PFSK-1 (cell line): ENCODE data around the gene HECTD1.

ENCODE experiments used
- POLR2AphosphoS5 ChIP-seq: IDR thresholded peaks from 2 replicates; pipeline ENCODE4 v1.6.1; 2012; ENCODE audit warnings: low read depth, mild to moderate bottlenecking, control low read depth, low read length, moderate library complexity
- REST ChIP-seq, 2 experiments: IDR thresholded peaks; 2 replicates each; pipeline versions ENCODE4 v1.6.1 to v1.8.0; 2011 to 2012; ENCODE audit warnings: low read depth in 2 of 2, low read length in 2 of 2, control low read depth in 1 of 2, inconsistent platforms in 1 of 2, mild to moderate bottlenecking in 1 of 2, moderate library complexity in 1 of 2; ENCODE audit not compliant: insufficient read depth in 1 of 2
- SIN3A ChIP-seq: IDR thresholded peaks from 2 replicates; pipeline ENCODE4 v1.6.1; 2012; ENCODE audit warnings: mild to moderate bottlenecking, low read length, moderate library complexity, borderline replicate concordance; ENCODE audit not compliant: insufficient read depth
- TAF1 ChIP-seq: IDR thresholded peaks from 2 replicates; pipeline ENCODE4 v1.6.1; 2012; ENCODE audit warnings: low read length, control low read depth, borderline replicate concordance; ENCODE audit not compliant: insufficient read depth

- no peak for TF ChIP-seq SIN3A
- TF ChIP-seq TAF1 = no peak
- no peak for TF ChIP-seq POLR2AphosphoS5
- no peak for TF ChIP-seq REST (IDR thresholded peaks at IDR 0.05; ENCODE audit: insufficient read depth in 1 of 2, low read depth in 2 of 2, low read length in 2 of 2)
Measured at GRCh38 chr14:31189346-31190218, 18.0 kb downstream of the HECTD1 start.
